DND-41 (cell line): ENCODE measurements around the gene SF3B6.
"Not testable (repeated sequence)": the region's sequence is repeated elsewhere in the genome, so short reads cannot be mapped to it uniquely, and the experiment has no call there.

ENCODE experiments used
- ATAC-seq: fragments of 200-7000 bp; cut with Tn5 transposase; 3 replicates; pipeline ENCODE4 v1.9.1; 2021; ENCODE audit warnings: low read depth; ENCODE audit not compliant: insufficient read depth
- DNase-seq: peaks from one replicate; pipeline ENCODE4 v3.0.0-alpha.2; 2020
- H2AFZ ChIP-seq: 2 replicates; pipeline ENCODE4 v1.6.0; 2012; ENCODE audit warnings: low read depth, low read length
- H3K27ac ChIP-seq: 2 replicates; pipeline ENCODE4 v1.5.1; 2012; ENCODE audit warnings: low read length, inconsistent platforms
- H3K27me3 ChIP-seq: fragments of 200-600 bp; sonication (generic); 2 replicates; pipeline ENCODE4 v1.6.0; 2012; ENCODE audit warnings: low read length, mild to moderate bottlenecking, inconsistent platforms; ENCODE audit not compliant: insufficient read depth, poor library complexity
- H3K36me3 ChIP-seq: 2 replicates; pipeline ENCODE4 v1.5.1; 2012; ENCODE audit warnings: low read length, inconsistent platforms; ENCODE audit not compliant: insufficient read depth
- H3K4me1 ChIP-seq: 2 replicates; pipeline ENCODE4 v1.5.1; 2012; ENCODE audit warnings: mild to moderate bottlenecking, low read length; ENCODE audit not compliant: insufficient read depth
- H3K4me2 ChIP-seq: 2 replicates; pipeline ENCODE4 v1.6.0; 2012; ENCODE audit warnings: mild to moderate bottlenecking, moderate library complexity, low read length, inconsistent platforms; ENCODE audit not compliant: insufficient read depth
- H3K4me3 ChIP-seq, 2 experiments: fragments of 200-600 bp in 1 of 2; shearing (Covaris generic) in 1 of 2; 2 replicates each; pipeline ENCODE4 v1.5.1; 2012 to 2016; ENCODE audit warnings: inconsistent platforms in 2 of 2, low read length in 2 of 2, mild to moderate bottlenecking in 2 of 2, low read depth in 1 of 2, moderate library complexity in 1 of 2
- H3K79me2 ChIP-seq: 2 replicates; pipeline ENCODE4 v1.6.0; 2012; ENCODE audit warnings: low read length, inconsistent platforms; ENCODE audit not compliant: insufficient read depth
- H3K9ac ChIP-seq: 2 replicates; pipeline ENCODE4 v1.6.0; 2012; ENCODE audit warnings: low read depth, mild to moderate bottlenecking, inconsistent platforms, low read length, moderate library complexity
- H3K9me3 ChIP-seq: 2 replicates; pipeline ENCODE4 v1.5.1; 2012; ENCODE audit warnings: low read length, moderate library complexity, mild to moderate bottlenecking, inconsistent platforms; ENCODE audit not compliant: insufficient read depth, severe bottlenecking
- H4K20me1 ChIP-seq: 2 replicates; pipeline ENCODE4 v1.6.0; 2012; ENCODE audit warnings: low read length; ENCODE audit not compliant: insufficient read depth
- CTCF ChIP-seq: IDR thresholded peaks from 2 replicates; pipeline ENCODE4 v1.5.1; 2012; ENCODE audit warnings: borderline replicate concordance, low read length, moderate library complexity, mild to moderate bottlenecking; ENCODE audit not compliant: poor library complexity, severe bottlenecking; ENCODE audit errors: extremely low read depth
- EZH2 ChIP-seq: IDR thresholded peaks from 3 replicates; pipeline ENCODE4 v1.6.1; 2012; ENCODE audit warnings: borderline replicate concordance, low read depth, mild to moderate bottlenecking, moderate library complexity, low read length, inconsistent platforms; ENCODE audit not compliant: severe bottlenecking

SF3B6 gene

GRCh38 chr2:24101992-24102391, 25.9 kb upstream of the SF3B6 start:
- Histone ChIP-seq H4K20me1 (no peaks in the 10 kb centered on the region), H3K9me3 (no peaks in the 10 kb centered on the region), H3K27me3 (no peaks in the 10 kb centered on the region), H3K4me1 (no peaks in the 10 kb centered on the region), H3K79me2 (no peaks in the 10 kb centered on the region), H3K4me3 (no peak overlapping the region), H3K9ac (no peak overlapping the region), H2AFZ (no peak overlapping the region), H3K36me3 (no peaks in the 10 kb centered on the region), H3K27ac (no peak overlapping the region), H3K4me2 (no peak overlapping the region)
- DNase-seq (no peak), ATAC-seq (no peak)
- no peak for TF ChIP-seq EZH2
- no peak for TF ChIP-seq CTCF

- H4K20me1 ChIP-seq, H3K36me3 ChIP-seq, H3K27me3 ChIP-seq, DNase-seq, H3K4me2 ChIP-seq, H3K4me3 ChIP-seq, H3K27ac ChIP-seq, H3K4me1 ChIP-seq, H3K79me2 ChIP-seq, H3K9ac ChIP-seq, H2AFZ ChIP-seq, ATAC-seq, H3K9me3 ChIP-seq: not testable (repeated sequence)
These were observed 24.6 kb upstream of the SF3B6 start for GRCh38 chr2:24100732-24101131.

- not testable (repeated sequence) for H3K27ac ChIP-seq, H3K36me3 ChIP-seq, H4K20me1 ChIP-seq, DNase-seq, H3K79me2 ChIP-seq, H3K4me2 ChIP-seq, H3K27me3 ChIP-seq, H3K9me3 ChIP-seq, H3K4me1 ChIP-seq, H3K4me3 ChIP-seq, H3K9ac ChIP-seq, ATAC-seq, H2AFZ ChIP-seq
These were observed 19.1 kb upstream of the SF3B6 start for GRCh38 chr2:24095171-24095677.

- H2AFZ ChIP-seq, H3K27me3 ChIP-seq, H3K9ac ChIP-seq, H3K4me3 ChIP-seq, ATAC-seq, H3K4me1 ChIP-seq, DNase-seq, H4K20me1 ChIP-seq, H3K4me2 ChIP-seq, H3K27ac ChIP-seq, H3K9me3 ChIP-seq, H3K36me3 ChIP-seq, H3K79me2 ChIP-seq: not testable (repeated sequence)
These were observed 17.1 kb upstream of the SF3B6 start for GRCh38 chr2:24093270-24093669.

GRCh38 chr2:24088821-24089359, 12.8 kb upstream of the SF3B6 start:
- H4K20me1 ChIP-seq: no peaks in the 10 kb centered on the region
- peaks cover 11% of the 10 kb centered on the region for H3K4me1 ChIP-seq
- no peaks in the 10 kb centered on the region for H3K79me2 ChIP-seq
- H3K27ac ChIP-seq: no peak overlapping the region
- no peaks in the 10 kb centered on the region; the same call in 1 of the 2 replicates for H3K36me3 ChIP-seq
- no peaks in the 10 kb centered on the region for H3K27me3 ChIP-seq
- no peak overlapping the region for H3K4me2 ChIP-seq
- no peak for ATAC-seq
- no peak overlapping the region for H3K9ac ChIP-seq
- no peak for DNase-seq
- no peaks in the 10 kb centered on the region for H3K9me3 ChIP-seq
- TF ChIP-seq CTCF (no peak), EZH2 (no peak)
- H3K4me3 ChIP-seq: no peak overlapping the region
- no peak overlapping the region for H2AFZ ChIP-seq
